K562 (cell line): ENCODE data around the gene NPB. TPM values are rescaled to one million over a fixed set of nuclear protein-coding genes. Genes with fewer than 3 reads are reported as not detected.

Experiments
- ATAC-seq: fragments of 200-7000 bp; cut with Tn5 transposase; 3 replicates; pipeline ENCODE4 v1.9.1; 2020; ENCODE audit warnings: moderate library complexity
- BruUV-seq: library from RNA; stranded (reverse); fragments of 400-500 nt; replicated peaks from 2 replicates; lab custom pipeline; 2021; lab: Mats Ljungman, UMichigan
- CTCF ChIA-PET: fragments of 300-600 bp; formaldehyde crosslinking; extraction: SDS; loops from one replicate; lab custom pipeline; 2021; ENCODE audit warnings: low intra/inter-chr PET ratio; lab: Yijun Ruan, JAX
- POLR2A ChIA-PET: fragments of 300-600, 350-650 bp; sonication (Branson Sonifier 250); formaldehyde crosslinking; extraction: SDS; loops from one replicate; lab custom pipeline; 2021; ENCODE audit warnings: antibody characterized with exemption, inconsistent platforms; lab: Yijun Ruan, JAX
- DNase-seq, 4 experiments: peaks; one replicate each; pipeline versions ENCODE4 v3.0.0 to v3.0.0-alpha.2; 2011 to 2018; ENCODE audit warnings: low spot score in 3 of 4, mixed read lengths in 3 of 4; ENCODE audit errors: extremely low read depth in 1 of 4
- FAIRE-seq: peaks from 2 replicates; lab custom pipeline; 2011; peaks lifted over from hg19 to GRCh38; lab: Jason Lieb, UNC
- H2AFZ ChIP-seq: 2 replicates; pipeline ENCODE4 v1.6.0; 2011; ENCODE audit warnings: low read depth, low read length, control low read depth, inconsistent platforms
- H3K27ac ChIP-seq: fragments of 200-600 bp; 3 replicates; pipeline ENCODE4 v1.8.0; 2011; ENCODE audit warnings: low read depth, mild to moderate bottlenecking, control low read depth, inconsistent platforms, low read length, moderate library complexity, mixed read lengths; ENCODE audit errors: extremely low read depth
- H3K27me3 ChIP-seq, 2 experiments: fragments of 300-600 bp in 1 of 2; 2 replicates in 1 of 2; 3 replicates in 1 of 2; pipeline versions ENCODE4 v1.6.0 to v1.8.0; 2011; ENCODE audit warnings: inconsistent platforms in 2 of 2, low read length in 2 of 2, mild to moderate bottlenecking in 1 of 2, mixed read lengths in 1 of 2, moderate library complexity in 1 of 2; ENCODE audit not compliant: control insufficient read depth in 2 of 2, insufficient read depth in 2 of 2
- H3K36me3 ChIP-seq: fragments of 300-600 bp; 3 replicates; pipeline ENCODE4 v1.8.0; 2011; ENCODE audit warnings: mild to moderate bottlenecking, low read length, inconsistent platforms; ENCODE audit not compliant: control insufficient read depth, insufficient read depth
- H3K4me1 ChIP-seq, 2 experiments: fragments of 200-600 bp in 1 of 2; replicated peaks in 1 of 2; 2 replicates in 1 of 2; 3 replicates in 1 of 2; pipeline versions ENCODE4 v1.5.1 to v1.8.0; 2011; ENCODE audit warnings: inconsistent platforms in 2 of 2, low read length in 2 of 2, mild to moderate bottlenecking in 1 of 2, mixed read lengths in 1 of 2, moderate library complexity in 1 of 2; ENCODE audit not compliant: control insufficient read depth in 2 of 2, insufficient read depth in 2 of 2
- H3K4me2 ChIP-seq: 2 replicates; pipeline ENCODE4 v1.6.1; 2011; ENCODE audit warnings: low read length, control low read depth, inconsistent platforms, mixed read lengths; ENCODE audit not compliant: insufficient read depth
- H3K4me3 ChIP-seq: fragments of 200-600 bp; sonication (generic), shearing (Covaris generic); 2 replicates; pipeline ENCODE4 v1.5.1; 2016; ENCODE audit warnings: control low read depth, inconsistent platforms
- H3K79me2 ChIP-seq: fragments of 200-600 bp; 3 replicates; pipeline ENCODE4 v1.8.0; 2011; ENCODE audit warnings: low read length, inconsistent platforms; ENCODE audit not compliant: control insufficient read depth, insufficient read depth
- H3K9ac ChIP-seq, 2 experiments: 2 replicates each; pipeline versions ENCODE4 v1.6.0 to v1.6.1; 2011; ENCODE audit warnings: low read depth in 2 of 2, low read length in 2 of 2, control low read depth in 1 of 2, inconsistent platforms in 1 of 2, mild to moderate bottlenecking in 1 of 2, mixed read lengths in 1 of 2; ENCODE audit not compliant: insufficient read depth in 1 of 2
- H3K9me1 ChIP-seq: one replicate; pipeline ENCODE4 v1.6.0; 2011; ENCODE audit warnings: inconsistent platforms, mild to moderate bottlenecking, low read length, moderate library complexity; ENCODE audit not compliant: control insufficient read depth, insufficient read depth
- H3K9me3 ChIP-seq: replicated peaks from 2 replicates; pipeline ENCODE4 v1.5.1; 2011; ENCODE audit warnings: low read depth, low read length, inconsistent platforms; ENCODE audit not compliant: control insufficient read depth, insufficient read depth
- H4K20me1 ChIP-seq: replicated peaks from 2 replicates; pipeline ENCODE4 v1.6.1; 2011; ENCODE audit warnings: low read length, inconsistent platforms, mixed read lengths; ENCODE audit not compliant: control insufficient read depth, insufficient read depth
- AFF4 ChIP-seq: sonication (generic); formaldehyde crosslinking; IDR thresholded peaks from 2 replicates; pipeline ENCODE4 v1.8.0; 2023; ENCODE audit warnings: mild to moderate bottlenecking, missing genetic modification reagents
- ATF7 ChIP-seq: fragments of 450-650 bp; IDR thresholded peaks from 2 replicates; pipeline ENCODE4 v1.7.1; 2014; ENCODE audit warnings: mild to moderate bottlenecking, moderate library complexity
- JUND ChIP-seq, 2 experiments: IDR thresholded peaks; 2 replicates in 1 of 2; 3 replicates in 1 of 2; pipeline ENCODE4 v1.6.1; 2011; ENCODE audit warnings: borderline replicate concordance in 2 of 2, low read depth in 2 of 2, low read length in 2 of 2, improper control_type of control experiment in 1 of 2, missing biosample characterization in 1 of 2, missing genetic modification characterization in 1 of 2, missing genetic modification reagents in 1 of 2
- STAT5B ChIP-seq: fragments of 250-450 bp; sonication (Bioruptor Pico); IDR thresholded peaks from 2 replicates; pipeline ENCODE4 v1.8.0; 2021; ENCODE audit warnings: mild to moderate bottlenecking, inconsistent platforms
- ZNF263 ChIP-seq: sonication (generic); formaldehyde crosslinking; IDR thresholded peaks from 2 replicates; pipeline ENCODE4 v1.8.0; 2022; ENCODE audit warnings: mild to moderate bottlenecking, missing genetic modification reagents, borderline replicate concordance
- WGBS: fragments of 100-300 bp; shearing (Covaris generic); methylation state at CpG from one replicate; pipeline ENCODE4 v1.1.6; 2016; ENCODE audit warnings: low coverage, mixed read lengths; ENCODE audit not compliant: insufficient coverage; ENCODE audit errors: missing lambda C conversion rate; 5-methylcytosine and 5-hydroxymethylcytosine counted together
- in situ Hi-C: fragments of 300-500 bp; cut with MboI; formaldehyde crosslinking; loops from 4 replicates; pipeline ENCODE4 v1.15.0; 2018; ENCODE audit warnings: inconsistent platforms, mixed read lengths
- intact Hi-C: fragments of 100-400 bp; cut with micrococcal nuclease; formaldehyde crosslinking; loops from 2 replicates; pipeline ENCODE4 v1.14.2; 2022
- polyA plus RNA-seq, 8 experiments: library from polyadenylated mRNA; depleted of rRNA in 4 of 8; stranded (reverse) in 5 of 8; unstranded in 3 of 8; fragments of >200 nt; fragmentation: Nextera tagmentation in 2 of 8; fragmentation: Illumina TruSeq in 1 of 8; extraction: Ambion mirVana in 2 of 8; extraction: Trizol in 1 of 8; gene quantifications; 2 replicates each; pipeline versions ENCODE4 v1.2.1 to v1.2.3, GENCODE V29; 2011 to 2014; ENCODE audit warnings: inconsistent platforms in 1 of 8, missing spikeins in 1 of 8
- total RNA-seq, 7 experiments: library from RNA; depleted of rRNA in 6 of 7; stranded (reverse); fragments of >200 nt in 6 of 7; fragmentation: Illumina TruSeq in 2 of 7; extraction: Trizol in 2 of 7; gene quantifications; 2 replicates each; pipeline versions ENCODE4 v1.2.1 to v1.2.3, GENCODE V29; 2011 to 2021; ENCODE audit warnings: low replicate concordance in 1 of 7
- TF ChIP-seq, protein P1 (sequence below): sonication (generic); formaldehyde crosslinking; IDR thresholded peaks from 2 replicates; pipeline ENCODE4 v1.8.1; 2022; ENCODE audit warnings: missing genetic modification reagents
- TF ChIP-seq, protein P2 (sequence below), 2 experiments: fragments of 450-650 bp in 1 of 2; sonication (generic) in 1 of 2; formaldehyde crosslinking in 1 of 2; IDR thresholded peaks in 1 of 2; conservative IDR thresholded peaks in 1 of 2; 2 replicates each; pipeline versions ENCODE4 v1.6.1 to v1.8.1; 2016 to 2023; ENCODE audit warnings: mild to moderate bottlenecking in 2 of 2, moderate library complexity in 2 of 2, inconsistent platforms in 1 of 2, missing genetic modification reagents in 1 of 2

Gene NPB
- total and polyA plus RNA-seq, 9 of the 15 experiments (the other 6 are each of a cell fraction or from before 2014, with no cell fraction given): 0.03 to 0.61 (median 0.14) TPM; not detected in 2

GRCh38 chr17:81913394-81914102, 11.5 kb downstream of the NPB start:
- FAIRE-seq: no peak
- ChIA-PET POLR2A (interaction anchor here (0.6 to 5.4 kb wide), 8 partner anchors 10 to 258 kb away, joined by 3 to 46 read pairs (median 5); partner anchors contain the start of genes MAFG and PDE6G), CTCF (no interaction called here)
- Histone ChIP-seq H3K36me3 (peaks cover 66% of the 10 kb centered on the region; the same call in 2 of the 3 replicates), H3K4me3 (no peak overlapping the region), H3K27me3 (no peaks in the 10 kb centered on the region), H3K9ac (peak overlapping the region in 1 of 2 experiments; percentile 66; a peak in 1 of 4 replicates), H3K4me2 (no peak overlapping the region), H3K9me3 (no peaks in the 10 kb centered on the region), H4K20me1 (peaks cover 14% of the 10 kb centered on the region), H3K4me1 (peaks cover 41 to 90% of the 10 kb centered on the region in 2 experiments), H3K79me2 (peaks cover 52% of the 10 kb centered on the region), H2AFZ (no peak overlapping the region)
- no peak for ATAC-seq
- no TSS peak for BruUV-seq
- no peak for DNase-seq
- in situ Hi-C loops: no loop called here
- TF ChIP-seq ZNF263 (CRISPR knock-in tag): peak; percentile 77
- TF ChIP-seq, protein P1, sequence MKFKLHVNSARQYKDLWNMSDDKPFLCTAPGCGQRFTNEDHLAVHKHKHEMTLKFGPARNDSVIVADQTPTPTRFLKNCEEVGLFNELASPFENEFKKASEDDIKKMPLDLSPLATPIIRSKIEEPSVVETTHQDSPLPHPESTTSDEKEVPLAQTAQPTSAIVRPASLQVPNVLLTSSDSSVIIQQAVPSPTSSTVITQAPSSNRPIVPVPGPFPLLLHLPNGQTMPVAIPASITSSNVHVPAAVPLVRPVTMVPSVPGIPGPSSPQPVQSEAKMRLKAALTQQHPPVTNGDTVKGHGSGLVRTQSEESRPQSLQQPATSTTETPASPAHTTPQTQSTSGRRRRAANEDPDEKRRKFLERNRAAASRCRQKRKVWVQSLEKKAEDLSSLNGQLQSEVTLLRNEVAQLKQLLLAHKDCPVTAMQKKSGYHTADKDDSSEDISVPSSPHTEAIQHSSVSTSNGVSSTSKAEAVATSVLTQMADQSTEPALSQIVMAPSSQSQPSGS: 0 out of 2 replicates have a peak, but pooled peaks have one; percentile 40
- TF ChIP-seq, protein P2, sequence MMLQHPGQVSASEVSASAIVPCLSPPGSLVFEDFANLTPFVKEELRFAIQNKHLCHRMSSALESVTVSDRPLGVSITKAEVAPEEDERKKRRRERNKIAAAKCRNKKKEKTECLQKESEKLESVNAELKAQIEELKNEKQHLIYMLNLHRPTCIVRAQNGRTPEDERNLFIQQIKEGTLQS (IDR thresholded peaks at IDR 0.05): peak; percentile 92
- TF ChIP-seq, protein P2 (CRISPR knock-in tag; conservative IDR thresholded peaks at IDR 0.05): no peak
- no peak for TF ChIP-seq AFF4 (CRISPR knock-in tag)
- peak; percentile 67 for TF ChIP-seq JUND (IDR thresholded peaks at IDR 0.05; ENCODE audit: borderline replicate concordance, low read depth, low read length)
- no peak; the same call in 2 of the 3 replicates for TF ChIP-seq JUND (tag; IDR thresholded peaks at IDR 0.05; ENCODE audit: borderline replicate concordance, low read depth, low read length)
- TF ChIP-seq ATF7: peak; percentile 78
- TF ChIP-seq STAT5B (CRISPR knock-in tag): no peak
- TF ChIP-seq, all 486 proteins: peak for 5
- Histone ChIP-seq H3K27ac (peak overlapping the region; percentile 8; the same call in 1 of the 3 replicates), H3K9me1 (peaks cover 6% of the 10 kb centered on the region)
- WGBS: 89% methylated on average over 31 of the region's 31 CpGs
- intact Hi-C loops: no loop called here
